GM21619 (cell line): Measurements from ENCODE around the gene PRPF19.

Source experiments
- ATAC-seq: cut with Tn5 transposase; IDR thresholded peaks from one replicate; pipeline ENCODE4 v1.9.1; 2021; ENCODE audit not compliant: unreplicated experiment

The PRPF19 gene

DNA sequence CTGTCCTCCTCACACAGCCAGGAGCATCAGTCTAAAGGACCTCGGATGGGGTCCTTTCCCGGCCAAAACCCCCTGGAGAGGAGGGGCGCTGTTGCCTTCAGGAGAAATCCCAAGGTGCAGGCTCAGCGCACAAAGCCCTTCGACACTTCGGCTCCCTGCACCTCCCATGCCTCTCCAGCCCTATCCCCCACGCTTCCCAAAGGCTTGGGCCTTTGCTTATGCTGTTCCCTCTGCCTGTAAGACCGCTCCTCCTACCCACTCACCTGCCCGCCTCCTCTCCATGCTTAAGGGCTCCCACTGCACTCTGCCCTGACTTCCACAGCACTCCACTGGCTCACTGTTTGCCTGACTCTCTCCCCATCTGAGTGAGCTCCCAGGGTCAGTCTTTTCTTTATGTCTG lies 32.1 kb upstream of the PRPF19 start:
- ATAC-seq, result no peak

DNA sequence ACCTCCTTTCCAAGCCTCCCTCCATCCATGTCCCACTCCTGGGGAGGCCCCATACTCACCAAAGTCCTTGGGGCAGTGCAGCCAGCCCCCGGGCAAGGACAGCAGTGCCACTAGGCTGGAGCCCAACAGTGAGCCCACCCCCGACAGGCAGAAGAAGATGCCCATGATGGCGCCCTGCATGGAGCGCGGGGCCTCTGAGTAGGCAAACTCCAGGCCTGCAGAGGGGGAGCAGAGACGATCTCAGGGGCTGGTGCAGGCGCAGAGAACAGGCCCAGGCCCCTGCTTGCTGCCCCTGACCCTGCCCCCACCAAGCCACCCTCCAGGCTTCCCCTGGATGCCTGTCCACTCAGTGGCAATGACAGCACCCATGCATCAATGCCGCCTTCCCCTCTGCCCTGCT lies 31.4 kb upstream of the PRPF19 start:
- ATAC-seq, result no peak

DNA sequence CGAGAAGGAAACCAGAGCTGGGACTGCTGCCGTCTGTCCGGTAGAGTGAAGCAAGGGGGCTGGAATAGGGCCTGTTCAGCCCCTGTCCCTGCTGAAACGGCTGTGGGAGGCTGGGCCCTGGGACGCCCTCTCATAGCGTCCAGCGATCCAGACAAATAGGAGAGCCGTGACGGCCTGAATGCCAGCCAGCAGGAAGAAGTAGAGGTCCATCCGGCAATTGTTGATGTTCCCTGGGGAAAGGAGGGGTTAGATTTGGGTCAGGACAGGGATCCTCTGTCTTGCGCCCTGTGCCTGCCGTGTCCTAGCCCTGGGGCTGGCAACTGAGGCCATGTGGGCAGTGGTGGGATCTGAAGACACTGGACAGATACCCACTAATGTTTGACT lies 30.8 kb upstream of the PRPF19 start:
- no peak for ATAC-seq

DNA sequence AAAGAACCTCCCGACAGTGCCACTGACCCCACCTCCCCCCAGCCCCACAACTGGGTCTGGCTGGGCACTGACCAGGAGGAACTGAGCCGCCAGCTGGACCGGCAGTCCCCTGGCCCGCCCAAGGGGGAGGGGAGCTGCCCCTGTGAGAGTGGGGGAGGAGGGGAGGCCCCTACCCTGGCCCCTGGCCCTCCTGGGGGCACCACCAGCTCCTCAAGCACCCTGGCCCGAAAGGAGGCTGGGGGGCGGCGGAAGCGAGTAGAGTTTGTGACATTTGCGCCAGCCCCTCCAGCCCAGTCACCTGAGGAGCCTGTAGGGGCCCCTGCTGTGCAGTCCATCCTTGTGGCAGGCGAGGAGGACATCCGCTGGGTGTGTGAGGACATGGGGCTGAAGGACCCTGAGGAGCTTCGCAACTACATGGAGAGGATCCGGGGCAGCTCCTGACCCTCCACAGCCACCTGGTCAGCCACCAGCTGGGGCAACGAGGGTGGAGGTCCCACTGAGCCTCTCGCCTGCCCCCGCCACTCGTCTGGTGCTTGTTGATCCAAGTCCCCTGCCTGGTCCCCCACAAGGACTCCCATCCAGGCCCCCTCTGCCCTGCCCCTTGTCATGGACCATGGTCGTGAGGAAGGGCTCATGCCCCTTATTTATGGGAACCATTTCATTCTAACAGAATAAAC lies 30.2 kb upstream of the PRPF19 start:
- no peak for ATAC-seq

DNA sequence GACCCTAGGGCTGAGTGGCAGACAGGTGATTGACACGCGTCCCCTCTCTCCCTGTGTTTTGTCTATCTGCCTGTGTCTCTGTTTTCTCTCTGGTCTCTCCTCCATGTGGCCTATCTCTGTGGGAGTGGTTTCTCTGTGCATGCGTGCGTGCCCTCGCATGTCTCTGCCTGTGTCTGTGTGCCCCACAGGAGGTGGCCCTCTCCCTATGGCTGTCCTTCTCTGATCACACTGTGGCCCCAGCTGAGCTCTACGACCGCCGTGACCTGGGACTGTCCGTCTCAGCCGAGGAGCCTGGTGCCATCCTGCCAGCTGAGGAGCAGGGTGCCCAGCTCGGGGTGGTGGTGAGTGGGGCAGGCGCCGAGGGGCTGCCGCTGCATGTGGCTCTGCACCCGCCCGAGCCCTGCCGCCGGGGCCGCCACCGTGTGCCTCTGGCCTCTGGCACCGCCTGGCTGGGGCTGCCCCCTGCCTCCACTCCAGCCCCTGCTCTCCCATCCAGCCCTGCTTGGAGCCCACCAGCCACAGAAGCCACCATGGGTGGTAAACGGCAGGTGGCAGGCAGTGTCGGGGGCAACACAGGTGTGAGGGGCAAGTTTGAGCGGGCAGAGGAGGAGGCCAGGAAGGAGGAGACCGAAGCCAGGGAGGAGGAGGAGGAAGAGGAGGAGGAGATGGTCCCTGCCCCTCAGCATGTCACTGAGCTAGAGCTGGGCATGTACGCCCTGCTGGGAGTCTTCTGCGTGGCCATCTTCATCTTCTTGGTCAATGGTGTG lies 29.5 kb upstream of the PRPF19 start:
- ATAC-seq, result no peak

DNA sequence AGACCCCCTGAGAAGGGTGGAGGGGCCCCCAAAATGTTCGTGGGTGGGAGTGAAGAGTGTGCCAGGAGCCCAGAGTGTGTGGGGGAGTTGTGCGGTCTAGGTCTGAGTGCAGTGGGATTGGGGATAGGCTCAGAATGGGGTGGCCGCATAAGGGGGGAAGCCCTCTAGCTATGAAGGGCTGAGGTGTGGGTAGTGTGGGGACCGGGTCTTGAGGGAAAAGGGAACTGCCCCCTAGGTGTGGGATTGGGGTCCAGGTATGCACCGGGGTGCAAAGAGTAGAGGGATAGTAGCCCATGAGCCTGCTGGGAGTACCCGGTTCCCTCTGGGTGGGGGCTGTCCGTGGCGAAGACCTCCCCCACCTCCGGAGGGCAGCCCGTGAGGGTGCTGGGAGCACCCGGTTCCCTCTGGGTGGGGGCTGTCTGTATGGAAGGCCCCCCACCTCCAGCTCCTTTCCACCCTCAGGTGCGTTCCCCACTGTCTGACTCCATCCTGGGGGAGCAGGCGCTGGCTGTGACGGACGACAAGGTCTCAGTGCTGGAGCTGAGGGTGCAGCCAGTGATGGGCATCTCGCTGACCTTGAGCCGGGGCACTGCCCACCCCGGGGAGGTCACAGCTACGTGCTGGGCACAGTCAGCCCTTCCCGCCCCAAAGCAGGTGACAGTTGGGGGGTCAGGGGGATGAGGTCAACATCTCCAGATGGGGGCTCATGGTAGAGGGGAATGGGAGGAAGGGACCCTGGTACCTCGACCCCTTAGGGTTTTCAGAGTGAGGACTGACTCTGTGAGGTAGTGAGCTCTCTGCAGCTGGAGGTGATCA lies 28.6 kb upstream of the PRPF19 start:
- ATAC-seq, result no peak

DNA sequence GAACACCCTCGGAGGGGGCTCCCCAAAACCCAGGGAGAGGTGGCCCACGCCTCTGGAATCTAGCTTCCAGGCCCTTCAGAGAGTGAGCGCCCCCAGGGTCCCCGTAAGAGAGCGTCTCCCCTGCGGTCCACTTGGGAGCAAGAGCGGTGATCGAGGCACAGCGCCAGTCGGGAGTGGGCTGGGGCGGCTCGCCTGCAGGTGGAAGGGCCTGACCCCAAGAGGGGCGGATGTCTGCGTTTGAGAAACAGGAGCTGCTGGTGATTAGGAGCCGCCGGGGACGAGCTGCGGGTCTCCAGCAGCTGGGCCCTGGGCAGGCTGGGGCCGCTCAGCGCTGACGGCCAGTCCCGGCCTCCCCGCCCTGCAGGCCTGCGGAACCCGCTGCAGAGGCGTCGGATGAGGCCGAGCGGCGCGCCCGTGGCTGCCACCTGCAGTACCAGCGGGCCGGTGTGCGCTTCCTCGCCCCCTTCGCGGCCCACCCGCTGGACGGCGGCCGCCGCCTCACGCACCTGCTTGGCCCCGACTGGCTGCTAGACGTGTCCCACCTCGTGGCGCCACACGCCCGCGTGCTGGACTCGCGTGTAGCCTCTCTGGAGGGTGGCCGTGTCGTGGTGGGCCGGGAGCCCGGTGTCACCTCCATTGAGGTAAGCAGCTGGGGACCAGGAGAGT lies 27.9 kb upstream of the PRPF19 start:
- ATAC-seq, result no peak

DNA sequence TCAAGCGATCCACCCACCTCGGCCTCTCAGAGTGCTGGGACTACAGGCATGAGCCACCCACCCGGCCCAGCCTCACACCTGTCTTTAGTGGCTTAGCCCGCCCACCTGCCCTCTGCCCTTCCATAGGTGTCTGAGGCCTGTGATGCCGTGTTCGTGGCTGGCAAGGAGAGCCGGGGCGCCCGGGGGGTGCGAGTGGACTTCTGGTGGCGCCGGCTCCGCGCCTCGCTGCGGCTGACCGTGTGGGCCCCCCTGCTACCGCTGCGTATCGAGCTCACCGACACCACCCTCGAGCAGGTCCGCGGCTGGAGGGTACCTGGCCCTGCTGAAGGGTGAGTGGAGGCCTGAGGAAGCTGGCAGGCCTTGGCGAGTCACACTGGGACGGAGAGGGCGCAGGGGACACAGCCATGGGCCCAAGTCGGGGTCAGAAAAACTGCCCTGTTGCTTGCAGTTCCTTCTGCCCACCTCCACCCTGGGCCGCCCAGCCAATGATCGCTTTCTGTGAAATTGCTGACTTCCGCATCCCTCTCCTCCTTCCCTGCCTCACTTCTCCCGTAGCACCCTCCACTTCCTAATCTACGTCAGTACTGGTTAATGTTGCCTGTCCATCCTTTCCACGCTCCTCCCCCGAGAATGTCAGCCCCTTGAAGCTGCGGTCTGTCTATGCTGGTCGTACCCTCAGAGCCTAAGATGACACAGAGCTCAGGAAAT lies 27.2 kb upstream of the PRPF19 start:
- no peak for ATAC-seq

DNA sequence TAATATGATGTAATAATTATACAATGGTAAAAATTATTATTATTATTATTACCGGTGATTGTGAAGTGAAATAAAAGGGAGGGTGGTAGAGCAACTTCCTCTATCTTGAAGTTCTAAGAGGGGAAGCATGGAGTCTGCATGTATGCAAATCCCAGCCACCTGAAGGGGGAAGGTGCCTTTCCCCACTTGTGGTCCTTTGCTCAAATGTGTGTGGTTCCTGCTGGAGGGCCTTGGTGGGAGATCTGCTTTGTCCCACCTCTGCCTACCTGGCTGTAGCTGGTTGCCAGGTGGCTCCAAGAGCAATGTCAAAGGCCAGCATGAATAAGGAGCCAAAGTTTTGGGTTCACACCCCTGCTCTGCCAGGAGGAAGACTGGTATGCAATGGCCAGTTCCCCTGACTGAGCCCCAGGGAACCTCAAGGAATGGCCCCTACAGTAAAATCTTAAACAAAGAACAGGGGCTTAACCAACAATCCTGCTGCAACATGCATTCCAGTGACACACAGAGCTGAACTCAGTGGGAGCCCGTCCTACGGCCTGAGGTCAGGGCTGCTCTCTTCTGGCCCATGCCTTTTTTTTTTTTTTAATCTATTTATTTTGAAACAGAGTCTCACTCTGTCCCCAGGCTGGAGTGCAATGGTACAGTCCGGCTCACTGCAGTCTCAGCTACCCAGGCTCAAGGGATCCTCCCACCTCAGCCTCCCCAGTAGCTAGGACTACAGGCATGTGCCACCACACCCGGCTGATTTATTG lies 26.4 kb upstream of the PRPF19 start:
- no peak for ATAC-seq

DNA sequence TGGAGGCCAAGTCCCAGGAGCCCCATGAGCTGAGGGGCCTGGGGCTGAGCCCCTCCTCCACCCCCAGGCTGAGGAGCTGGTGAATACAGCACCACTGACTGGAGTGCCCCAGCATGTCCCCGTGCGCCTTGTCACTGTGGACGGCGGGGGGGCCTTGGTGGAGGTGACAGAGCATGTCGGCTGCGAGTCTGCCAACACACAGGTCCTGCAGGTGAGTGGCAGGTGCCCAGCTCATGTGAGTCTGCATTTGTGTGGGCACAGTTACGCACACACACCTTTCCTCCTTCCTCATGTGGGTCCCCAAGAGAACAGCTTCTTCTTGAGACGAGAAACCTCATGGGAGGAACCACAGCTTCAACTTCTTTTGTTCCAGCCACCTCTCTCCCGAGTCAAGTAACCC lies 25.5 kb upstream of the PRPF19 start:
- ATAC-seq, result no peak

DNA sequence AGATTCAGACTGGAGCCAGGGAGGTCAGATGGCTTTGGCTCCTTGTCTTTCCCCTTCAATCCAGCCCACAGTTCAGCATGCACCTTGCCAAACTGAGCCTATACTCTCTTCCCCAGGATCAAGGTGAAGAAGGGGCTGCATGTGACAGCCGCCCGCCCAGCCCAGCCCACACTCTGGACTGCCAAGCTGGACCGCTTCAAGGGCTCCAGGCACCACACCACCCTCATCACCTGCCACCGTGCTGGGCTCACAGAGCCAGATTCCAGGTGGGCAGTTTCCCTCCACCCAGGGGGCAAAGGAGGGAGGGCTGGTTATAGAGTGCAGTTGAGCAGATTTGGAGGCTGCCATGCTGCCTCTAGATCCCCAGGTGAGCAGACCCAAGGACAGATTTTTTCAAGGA lies 24.0 kb upstream of the PRPF19 start:
- ATAC-seq, result no peak

DNA sequence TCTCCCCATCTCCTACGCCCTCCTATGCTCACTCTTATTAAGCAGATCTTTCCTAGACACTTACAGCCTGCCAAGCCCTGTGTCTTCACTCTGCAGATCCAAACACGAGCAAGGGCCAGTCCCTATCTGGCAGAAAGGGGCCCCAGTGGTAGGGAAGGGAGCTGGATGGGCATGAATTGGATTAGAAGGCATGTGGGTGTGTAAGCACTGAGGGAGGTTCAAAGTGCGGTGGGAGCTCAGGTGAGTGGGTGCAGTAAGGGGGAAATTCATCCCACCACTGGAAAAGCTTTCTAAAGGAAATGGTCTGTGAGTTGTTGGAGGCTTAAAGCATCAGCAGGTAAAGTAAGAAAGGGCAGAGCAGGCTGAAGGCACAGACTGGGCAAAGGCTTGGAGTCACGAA lies 23.4 kb upstream of the PRPF19 start:
- ATAC-seq, result no peak

DNA sequence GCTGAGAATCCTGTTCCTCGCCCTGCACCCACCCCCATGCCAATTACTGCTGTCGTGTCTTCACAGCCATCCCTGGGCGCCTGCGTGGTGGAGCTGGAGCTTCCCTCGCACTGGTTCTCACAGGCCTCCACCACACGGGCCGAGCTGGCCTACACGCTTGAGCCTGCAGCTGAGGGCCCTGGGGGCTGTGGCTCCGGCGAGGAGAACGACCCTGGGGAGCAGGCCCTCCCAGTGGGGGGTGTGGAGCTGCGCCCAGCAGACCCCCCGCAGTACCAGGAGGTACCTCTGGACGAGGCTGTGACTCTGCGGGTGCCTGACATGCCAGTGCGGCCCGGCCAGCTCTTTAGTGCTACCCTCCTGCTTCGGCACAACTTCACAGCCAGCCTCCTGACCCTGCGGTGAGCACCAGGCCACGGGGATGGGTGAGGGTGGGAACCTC lies 22.2 kb upstream of the PRPF19 start:
- ATAC-seq, result no peak

DNA sequence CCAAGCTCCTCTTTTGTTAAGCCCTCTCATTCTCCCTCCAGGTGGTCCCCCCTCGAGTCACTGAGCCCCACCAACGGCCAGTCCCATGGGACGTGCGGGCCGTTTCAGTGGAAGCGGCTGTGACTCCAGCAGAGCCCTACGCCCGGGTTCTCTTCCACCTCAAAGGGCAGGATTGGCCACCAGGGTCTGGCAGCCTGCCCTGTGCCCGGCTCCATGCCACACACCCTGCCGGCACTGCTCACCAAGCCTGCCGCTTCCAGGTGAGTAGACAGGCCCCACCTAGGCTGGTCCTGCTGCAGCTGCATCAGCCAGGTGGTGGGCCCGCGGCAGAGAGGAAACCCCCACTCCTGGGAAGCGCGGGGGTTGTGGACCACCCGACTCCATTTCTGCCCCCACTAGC lies 21.2 kb upstream of the PRPF19 start:
- ATAC-seq, result no peak

DNA sequence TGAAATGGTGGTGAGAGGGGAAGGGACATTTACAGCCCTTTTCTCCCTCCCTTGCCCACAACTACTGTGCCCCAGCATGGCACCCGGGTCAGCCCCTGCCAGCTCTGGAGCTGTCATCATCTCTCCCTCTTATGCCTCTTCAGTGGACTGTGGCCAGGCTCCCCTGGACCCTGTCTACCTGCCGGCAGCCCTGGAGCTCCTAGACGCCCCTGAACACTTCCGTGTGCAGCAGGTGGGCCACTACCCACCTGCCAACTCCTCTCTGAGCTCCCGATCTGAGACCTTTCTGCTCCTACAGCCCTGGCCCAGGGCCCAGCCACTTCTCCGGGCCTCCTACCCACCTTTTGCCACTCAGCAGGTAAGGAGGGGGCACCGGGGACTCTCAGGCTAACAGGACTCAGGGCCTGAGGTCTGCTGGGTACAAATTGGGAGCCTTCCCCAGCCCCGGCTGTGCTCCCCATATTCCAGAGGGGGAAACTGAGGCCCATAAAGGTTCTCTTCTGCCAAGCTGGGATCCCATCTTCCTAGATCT lies 20.7 kb upstream of the PRPF19 start:
- no peak for ATAC-seq

DNA sequence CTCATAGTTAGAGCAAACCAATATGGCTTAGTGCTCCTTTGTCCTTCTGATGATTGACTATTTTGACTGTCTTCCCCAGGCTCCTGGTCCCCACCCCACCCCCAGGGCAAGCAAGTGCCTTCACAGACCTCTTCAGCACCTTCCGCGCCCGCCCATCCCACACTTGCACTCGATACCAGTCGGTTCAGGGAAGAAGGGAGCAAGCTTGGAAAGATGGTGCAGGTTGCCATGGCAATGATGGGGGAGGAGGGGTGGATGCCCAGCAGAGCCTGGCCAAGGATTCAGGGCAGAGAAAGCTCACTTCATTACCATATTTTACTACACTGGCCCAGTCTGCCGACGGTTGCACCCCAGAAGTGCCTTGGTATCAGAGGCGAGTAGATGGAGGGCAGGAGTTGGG lies 20.1 kb upstream of the PRPF19 start:
- no peak for ATAC-seq

DNA sequence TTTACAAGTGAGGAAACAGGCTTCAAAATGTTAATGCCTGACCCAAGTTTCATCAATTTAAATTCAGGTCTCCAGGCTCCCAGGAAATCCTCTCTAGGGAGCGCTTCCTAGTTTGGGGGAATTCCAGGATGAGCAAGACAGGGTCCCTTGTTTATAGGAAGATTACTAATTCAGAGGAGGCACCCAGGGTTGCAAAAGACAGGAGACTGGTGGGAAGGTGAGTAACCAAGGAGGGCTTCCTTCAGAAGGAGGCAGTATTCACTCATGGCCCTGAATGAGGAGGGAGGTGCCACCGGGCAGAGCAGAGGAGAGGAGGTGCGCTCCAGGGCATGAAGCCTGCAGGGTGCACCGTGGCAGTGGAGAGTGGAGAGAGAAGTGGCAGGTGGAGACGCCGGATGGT lies 19.5 kb upstream of the PRPF19 start:
- no peak for ATAC-seq

DNA sequence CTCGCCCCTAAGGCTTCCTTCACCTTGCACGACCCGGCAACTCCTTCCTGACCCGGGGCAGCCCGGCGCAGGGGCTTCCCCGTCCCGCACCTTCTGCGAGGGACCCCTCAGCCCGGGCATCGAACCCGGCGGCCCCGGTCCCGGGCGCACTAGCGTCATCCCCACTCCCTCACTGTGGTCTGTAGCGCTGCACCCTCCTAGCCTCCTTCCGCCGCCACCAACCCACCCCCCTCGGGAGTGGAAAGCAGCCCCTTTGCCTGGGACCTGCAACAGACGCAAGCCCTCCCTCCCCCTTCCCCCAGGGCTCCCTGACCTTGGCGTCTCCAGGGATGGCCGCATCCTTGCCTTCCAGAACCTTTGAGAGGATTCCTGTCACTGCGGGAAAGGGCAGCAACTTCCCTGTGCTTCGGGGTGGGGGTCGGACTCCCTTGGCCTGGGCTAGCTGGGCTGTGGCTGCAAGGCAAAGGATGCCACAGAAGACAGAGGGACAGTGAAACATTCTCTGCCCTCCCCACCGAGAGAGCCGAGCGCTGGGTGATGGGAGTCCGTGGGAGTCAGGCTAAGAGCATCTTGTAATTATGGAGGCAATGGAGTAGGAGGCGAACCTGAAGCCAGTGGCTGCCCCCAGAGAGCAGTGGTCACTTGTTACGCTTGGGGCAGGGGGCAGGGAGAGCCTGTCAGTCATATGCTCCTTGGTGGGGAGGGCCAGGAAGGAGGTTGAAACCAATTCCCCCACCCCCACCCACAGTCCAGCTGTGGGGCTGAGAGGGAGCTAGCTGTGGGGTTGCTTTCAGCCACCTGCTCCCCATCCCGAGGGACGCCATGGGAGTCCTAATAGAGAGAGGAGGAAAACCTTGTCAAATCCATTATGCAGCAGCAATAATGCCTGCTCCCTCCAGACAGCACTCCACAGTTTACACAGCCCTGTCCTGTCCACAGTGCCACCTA lies 18.8 kb upstream of the PRPF19 start:
- ATAC-seq, result no peak
